ENCODE measurements around the gene KANSL1. TPM values are rescaled to one million over a fixed set of nuclear protein-coding genes. Genes with fewer than 3 reads are reported as not detected.

KANSL1 gene
- total RNA-seq, 1 experiment from 2014 or later, result 52.5 TPM

GRCh38 chr17:46167267-46167666 is 26.0 kb downstream of the KANSL1 start:
- Histone ChIP-seq H3K9me2 (ENCODE audit: insufficient read depth) (no peaks in the 10 kb centered on the region), H4K20me1 (ENCODE audit: insufficient read depth) (peaks cover 85% of the 10 kb centered on the region), H3K9me3 (ENCODE audit: insufficient read depth, low read depth) (no peaks in the 10 kb centered on the region), H2AFZ (no peak overlapping the region), H3K36me3 (ENCODE audit: low read depth) (peaks cover 38% of the 10 kb centered on the region), H3K79me2 (ENCODE audit: low read depth) (peaks cover 99% of the 10 kb centered on the region), H3K27ac (no peak overlapping the region), H3K4me2 (no peak overlapping the region), H3K27me3 (ENCODE audit: insufficient read depth, low read depth) (no peaks in the 10 kb centered on the region), H3K4me3 (no peak overlapping the region), H3F3A (ENCODE audit: insufficient read depth, low read depth) (peaks cover 20% of the 10 kb centered on the region), H3K4me1 (replicated peaks; ENCODE audit: insufficient read depth) (peaks cover 11% of the 10 kb centered on the region)
- CTCF ChIA-PET, result no interaction called here
- no TSS peak for BruUV-seq (replicated peaks)
- TF ChIP-seq, protein P1, sequence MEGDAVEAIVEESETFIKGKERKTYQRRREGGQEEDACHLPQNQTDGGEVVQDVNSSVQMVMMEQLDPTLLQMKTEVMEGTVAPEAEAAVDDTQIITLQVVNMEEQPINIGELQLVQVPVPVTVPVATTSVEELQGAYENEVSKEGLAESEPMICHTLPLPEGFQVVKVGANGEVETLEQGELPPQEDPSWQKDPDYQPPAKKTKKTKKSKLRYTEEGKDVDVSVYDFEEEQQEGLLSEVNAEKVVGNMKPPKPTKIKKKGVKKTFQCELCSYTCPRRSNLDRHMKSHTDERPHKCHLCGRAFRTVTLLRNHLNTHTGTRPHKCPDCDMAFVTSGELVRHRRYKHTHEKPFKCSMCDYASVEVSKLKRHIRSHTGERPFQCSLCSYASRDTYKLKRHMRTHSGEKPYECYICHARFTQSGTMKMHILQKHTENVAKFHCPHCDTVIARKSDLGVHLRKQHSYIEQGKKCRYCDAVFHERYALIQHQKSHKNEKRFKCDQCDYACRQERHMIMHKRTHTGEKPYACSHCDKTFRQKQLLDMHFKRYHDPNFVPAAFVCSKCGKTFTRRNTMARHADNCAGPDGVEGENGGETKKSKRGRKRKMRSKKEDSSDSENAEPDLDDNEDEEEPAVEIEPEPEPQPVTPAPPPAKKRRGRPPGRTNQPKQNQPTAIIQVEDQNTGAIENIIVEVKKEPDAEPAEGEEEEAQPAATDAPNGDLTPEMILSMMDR (conservative IDR thresholded peaks at IDR 0.05), result no peak
- no peak for TF ChIP-seq EZH2 (IDR thresholded peaks at IDR 0.05; ENCODE audit: low read depth)
- intact Hi-C loops (cut with micrococcal nuclease; ENCODE audit: unreplicated experiment), result no loop called here
- POLR2A ChIA-PET (ENCODE audit: unreplicated experiment), result no interaction called here
- no peak for DNase-seq

DNA sequence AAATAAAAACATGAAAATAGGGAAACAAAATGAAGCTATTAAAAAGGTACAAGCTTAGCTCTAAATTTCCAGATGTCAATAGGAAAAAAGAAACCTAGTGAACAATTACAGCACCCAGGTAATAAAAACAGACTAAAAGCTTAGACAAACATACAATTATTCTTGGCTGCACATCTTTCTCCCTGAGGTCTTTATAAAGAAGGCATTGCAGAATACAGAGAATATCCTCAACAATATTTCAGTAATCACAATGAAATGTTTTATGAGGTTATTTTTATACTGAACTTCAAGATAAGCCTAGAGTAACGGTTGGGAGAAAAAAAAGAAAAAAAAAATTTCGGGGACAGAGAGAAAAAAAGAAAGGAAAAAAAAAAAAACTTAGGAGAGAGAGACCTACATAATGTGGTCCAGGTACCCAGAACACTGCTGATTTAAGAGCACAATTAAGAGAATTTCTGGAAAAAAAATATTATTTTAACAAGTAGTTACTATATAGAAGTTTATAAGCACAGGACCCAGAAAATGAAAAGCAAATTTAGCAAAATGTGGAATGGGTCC is 26.5 kb downstream of the KANSL1 start:
- BruUV-seq (replicated peaks), result no TSS peak
- H3K79me2 ChIP-seq (ENCODE audit: low read depth), result peaks cover 99% of the 10 kb centered on the region
- no peak for DNase-seq
- no peak overlapping the region for H3K27ac ChIP-seq
- no peaks in the 10 kb centered on the region for H3K27me3 ChIP-seq (ENCODE audit: insufficient read depth, low read depth)
- peaks cover 85% of the 10 kb centered on the region for H4K20me1 ChIP-seq (ENCODE audit: insufficient read depth)
- POLR2A ChIA-PET (ENCODE audit: unreplicated experiment), result interaction anchor here (0.7 kb wide), 1 partner anchor 66 kb away, joined by 4 read pairs; no protein-coding TSS in a partner anchor
- intact Hi-C loops (cut with micrococcal nuclease; ENCODE audit: unreplicated experiment), result no loop called here
- H3F3A ChIP-seq (ENCODE audit: insufficient read depth, low read depth), result peaks cover 20% of the 10 kb centered on the region
- H3K4me3 ChIP-seq, result no peak overlapping the region
- peaks cover 34% of the 10 kb centered on the region for H3K36me3 ChIP-seq (ENCODE audit: low read depth)
- no peak overlapping the region for H2AFZ ChIP-seq
- H3K4me1 ChIP-seq (replicated peaks; ENCODE audit: insufficient read depth), result peaks cover 11% of the 10 kb centered on the region
- H3K4me2 ChIP-seq, result no peak overlapping the region
- no peaks in the 10 kb centered on the region for H3K9me3 ChIP-seq (ENCODE audit: insufficient read depth, low read depth)
- CTCF ChIA-PET, result interaction anchor here (0.6 kb wide), 1 partner anchor 1129 kb away, joined by 8 read pairs; no protein-coding TSS in a partner anchor
- no peaks in the 10 kb centered on the region for H3K9me2 ChIP-seq (ENCODE audit: insufficient read depth)
- no peak for TF ChIP-seq EZH2 (IDR thresholded peaks at IDR 0.05; ENCODE audit: low read depth)
- TF ChIP-seq, protein P1 (conservative IDR thresholded peaks at IDR 0.05), result no peak

- intact Hi-C loops (cut with micrococcal nuclease; ENCODE audit: unreplicated experiment), result no loop called here
- no peak overlapping the region for H3K27ac ChIP-seq
- peaks cover 14% of the 10 kb centered on the region for H3K36me3 ChIP-seq (ENCODE audit: low read depth)
- no TSS peak for BruUV-seq (replicated peaks)
- CTCF ChIA-PET, result interaction anchor here (1.3 kb wide), 1 partner anchor 29 kb away, joined by 3 read pairs; the partner anchor contains the start of gene KANSL1
- no peaks in the 10 kb centered on the region for H3K9me2 ChIP-seq (ENCODE audit: insufficient read depth)
- peaks cover 11% of the 10 kb centered on the region for H3K4me1 ChIP-seq (replicated peaks; ENCODE audit: insufficient read depth)
- TF ChIP-seq EZH2 (IDR thresholded peaks at IDR 0.05; ENCODE audit: low read depth), result no peak
- TF ChIP-seq, protein P1 (conservative IDR thresholded peaks at IDR 0.05), result no peak
- peaks cover 99% of the 10 kb centered on the region for H3K79me2 ChIP-seq (ENCODE audit: low read depth)
- no peak overlapping the region for H3K4me3 ChIP-seq
- no peak overlapping the region for H2AFZ ChIP-seq
- H4K20me1 ChIP-seq (ENCODE audit: insufficient read depth), result peaks cover 90% of the 10 kb centered on the region
- POLR2A ChIA-PET (ENCODE audit: unreplicated experiment), result interaction anchor here (0.8 kb wide), 1 partner anchor 49 kb away, joined by 9 read pairs; no protein-coding TSS in a partner anchor
- no peak overlapping the region for H3K4me2 ChIP-seq
- H3K27me3 ChIP-seq (ENCODE audit: insufficient read depth, low read depth), result no peaks in the 10 kb centered on the region
- no peaks in the 10 kb centered on the region for H3K9me3 ChIP-seq (ENCODE audit: insufficient read depth, low read depth)
- no peak for DNase-seq
- peaks cover 6% of the 10 kb centered on the region for H3F3A ChIP-seq (ENCODE audit: insufficient read depth, low read depth)
Measured at GRCh38 chr17:46163929-46164594, 29.2 kb downstream of the KANSL1 start.

Measured in PC-9 (cell line).